Measurements from ENCODE around the gene MON2.

Gene MON2

DNA sequence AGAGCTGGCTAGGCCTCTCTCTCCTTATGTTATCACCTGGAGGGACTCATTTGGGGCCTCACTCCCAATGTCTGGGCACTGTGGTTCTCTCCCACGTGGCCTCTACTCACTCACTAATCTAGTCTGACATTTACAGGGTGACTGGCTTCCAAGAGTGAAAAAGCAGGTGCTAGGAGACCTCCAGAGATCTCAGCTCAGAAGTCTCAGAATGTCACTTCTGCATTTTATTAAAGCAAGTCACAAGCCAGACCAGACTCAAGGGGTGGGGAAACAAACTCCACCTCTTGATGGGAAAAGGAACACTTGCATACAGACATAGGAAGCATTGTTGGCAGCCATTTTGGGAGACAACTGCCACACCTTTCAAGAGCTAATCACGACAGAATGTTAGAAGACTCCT lies 175.9 kb downstream of the MON2 start:
- no peaks in the 10 kb centered on the region for H3K36me3 ChIP-seq (replicated peaks)
- no peaks in the 10 kb centered on the region for H3K4me1 ChIP-seq
- H3K27me3 ChIP-seq (ENCODE audit: low read depth), result no peaks in the 10 kb centered on the region
- H3K9me3 ChIP-seq, result no peaks in the 10 kb centered on the region
- in situ Hi-C loops (cut with MboI; ENCODE audit: low sequenced_read_pairs), result no loop called here
- no peak overlapping the region for H3K4me3 ChIP-seq
- DNase-seq (ENCODE audit: low spot score in 2 of 2), result no peak

DNA sequence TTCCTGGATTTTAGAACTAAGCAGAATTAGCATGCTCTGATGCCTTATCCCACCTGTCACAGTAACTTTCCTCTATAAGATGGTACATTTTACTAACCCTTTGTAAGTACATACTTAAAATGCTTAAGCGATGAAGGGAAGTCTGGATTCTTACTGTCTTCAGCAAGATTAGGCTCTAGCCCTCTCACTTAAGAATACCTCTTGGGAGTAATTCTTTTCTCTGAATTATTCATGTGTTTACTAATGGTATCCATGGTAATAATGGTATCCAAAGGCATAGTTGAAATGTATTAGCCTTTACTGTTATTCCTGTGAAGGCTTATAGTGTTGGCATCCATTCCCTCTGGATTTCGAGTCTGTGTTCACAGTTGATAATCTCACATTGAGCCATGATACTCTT lies 176.9 kb downstream of the MON2 start:
- in situ Hi-C loops (cut with MboI; ENCODE audit: low sequenced_read_pairs), result no loop called here
- no peak for DNase-seq (ENCODE audit: low spot score in 2 of 2)

GRCh38 chr12:62646566-62646965 lies 179.9 kb downstream of the MON2 start:
- Histone ChIP-seq H3K36me3 (replicated peaks) (no peaks in the 10 kb centered on the region), H3K27me3 (ENCODE audit: low read depth) (no peaks in the 10 kb centered on the region), H3K9me3 (no peaks in the 10 kb centered on the region), H3K4me3 (no peak overlapping the region), H3K4me1 (no peaks in the 10 kb centered on the region)
- DNase-seq (ENCODE audit: low spot score in 2 of 2), result no peak
- in situ Hi-C loops (cut with MboI; ENCODE audit: low sequenced_read_pairs), result no loop called here

More for the DNA sequence above, 176.9 kb downstream of the MON2 start:
- Histone ChIP-seq H3K4me3 (no peak overlapping the region), H3K9me3 (no peaks in the 10 kb centered on the region), H3K27me3 (ENCODE audit: low read depth) (no peaks in the 10 kb centered on the region), H3K36me3 (replicated peaks) (no peaks in the 10 kb centered on the region), H3K4me1 (no peaks in the 10 kb centered on the region)

GRCh38 chr12:62647586-62647985 lies 181.0 kb downstream of the MON2 start:
- DNase-seq (ENCODE audit: low spot score in 2 of 2), result no peak
- Histone ChIP-seq H3K4me1 (peaks cover 3% of the 10 kb centered on the region), H3K9me3 (no peaks in the 10 kb centered on the region), H3K27me3 (ENCODE audit: low read depth) (no peaks in the 10 kb centered on the region), H3K36me3 (replicated peaks) (no peaks in the 10 kb centered on the region), H3K4me3 (no peak overlapping the region)
- in situ Hi-C loops (cut with MboI; ENCODE audit: low sequenced_read_pairs), result no loop called here

DNA sequence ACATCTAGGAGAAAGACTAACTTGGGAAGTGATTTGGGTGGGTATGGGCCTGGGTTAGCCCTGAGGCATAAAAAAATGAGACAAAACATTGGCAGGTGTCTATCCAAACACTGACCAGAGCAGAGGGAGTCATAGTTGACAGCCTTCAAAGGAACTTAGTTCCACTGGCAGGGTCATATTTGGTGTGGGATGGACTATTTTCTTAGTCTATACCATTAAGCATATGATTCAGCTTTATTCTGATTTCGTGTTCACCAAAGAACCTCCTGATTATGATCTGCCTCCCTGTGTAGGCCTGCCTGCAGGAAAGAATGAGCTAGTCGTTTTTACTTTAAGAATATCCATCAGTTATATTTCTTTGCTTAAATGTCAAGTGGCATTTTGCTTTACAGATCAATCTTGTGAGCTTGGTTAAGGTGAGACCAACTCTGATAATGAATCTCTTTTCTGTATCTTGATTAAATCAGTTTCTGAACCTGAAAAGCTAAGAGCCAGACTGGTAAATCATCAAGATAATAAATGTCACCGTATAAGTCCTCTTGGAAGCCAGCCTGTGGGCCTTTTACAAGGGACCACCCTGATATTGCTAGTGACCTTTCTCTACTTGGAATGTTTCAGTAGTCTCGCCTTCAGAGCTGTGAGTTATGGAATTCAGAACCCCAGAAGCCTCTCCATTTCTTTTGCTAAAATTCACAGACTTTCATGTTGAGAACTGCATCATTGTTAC lies 182.9 kb downstream of the MON2 start:
- in situ Hi-C loops (cut with MboI; ENCODE audit: low sequenced_read_pairs), result no loop called here
- no peaks in the 10 kb centered on the region for H3K27me3 ChIP-seq (ENCODE audit: low read depth)
- H3K4me3 ChIP-seq, result no peak overlapping the region
- no peaks in the 10 kb centered on the region for H3K36me3 ChIP-seq (replicated peaks)
- DNase-seq (ENCODE audit: low spot score in 2 of 2), result no peak
- H3K9me3 ChIP-seq, result no peaks in the 10 kb centered on the region
- peaks cover 16% of the 10 kb centered on the region for H3K4me1 ChIP-seq

Measured in HAP-1 (cell line).